Loucy (cell line): Measurements from ENCODE around the gene CCL11.

Source experiments
- H2AFZ ChIP-seq: fragments of 200-600 bp; sonication (generic); 2 replicates; pipeline ENCODE4 v1.6.0; 2016; ENCODE audit warnings: antibody characterized with exemption, mild to moderate bottlenecking, low read length, moderate library complexity
- H3F3A ChIP-seq: fragments of 200-600 bp; 2 replicates; pipeline ENCODE4 v1.6.0; 2016; ENCODE audit warnings: antibody characterized with exemption, low read depth, mild to moderate bottlenecking
- H3K27me3 ChIP-seq: fragments of 200-600 bp; sonication (generic); 2 replicates; pipeline ENCODE4 v1.6.1; 2014; ENCODE audit warnings: low read length, mild to moderate bottlenecking; ENCODE audit not compliant: insufficient read depth, poor library complexity, severe bottlenecking
- H3K36me3 ChIP-seq: fragments of 200-600 bp; sonication (generic); 2 replicates; pipeline ENCODE4 v1.6.1; 2016; ENCODE audit warnings: low read length; ENCODE audit not compliant: insufficient read depth
- H3K4me1 ChIP-seq: fragments of 200-600 bp; sonication (generic); 2 replicates; pipeline ENCODE4 v1.5.1; 2014; ENCODE audit warnings: low read length, mild to moderate bottlenecking; ENCODE audit not compliant: insufficient read depth, poor library complexity, severe bottlenecking
- H3K4me2 ChIP-seq: fragments of 200-600 bp; sonication (generic); 2 replicates; pipeline ENCODE4 v1.6.0; 2014; ENCODE audit warnings: antibody characterized with exemption, low read length, low read depth, mild to moderate bottlenecking; ENCODE audit not compliant: poor library complexity, severe bottlenecking
- H3K4me3 ChIP-seq: fragments of 200-600 bp; sonication (generic); 2 replicates; pipeline ENCODE4 v1.5.1; 2014; ENCODE audit warnings: low read length, mild to moderate bottlenecking, mixed read lengths; ENCODE audit not compliant: poor library complexity, severe bottlenecking
- H3K79me2 ChIP-seq: fragments of 200-600 bp; sonication (generic); 2 replicates; pipeline ENCODE4 v1.6.1; 2014; ENCODE audit warnings: low read length; ENCODE audit not compliant: insufficient read depth
- H3K9ac ChIP-seq: fragments of 200-600 bp; sonication (generic); 2 replicates; pipeline ENCODE4 v1.6.0; 2014; ENCODE audit warnings: mild to moderate bottlenecking, low read depth, low read length, moderate library complexity; ENCODE audit not compliant: poor library complexity, severe bottlenecking
- H3K9me2 ChIP-seq: fragments of 200-600 bp; sonication (generic); replicated peaks from 2 replicates; pipeline ENCODE4 v1.6.1; 2016; ENCODE audit warnings: low read depth, low read length, mixed read lengths
- H3K9me3 ChIP-seq: fragments of 200-600 bp; sonication (generic); 2 replicates; pipeline ENCODE4 v1.6.1; 2014; ENCODE audit warnings: mild to moderate bottlenecking, antibody characterized with exemption, low read length, low read depth; ENCODE audit not compliant: insufficient read depth
- H4K20me1 ChIP-seq: fragments of 200-600 bp; sonication (generic); 2 replicates; pipeline ENCODE4 v1.6.0; 2014; ENCODE audit warnings: antibody characterized with exemption, low read length, mild to moderate bottlenecking; ENCODE audit not compliant: insufficient read depth, poor library complexity, severe bottlenecking
- EZH2phosphoT487 ChIP-seq: fragments of 200-600 bp; IDR thresholded peaks from 2 replicates; pipeline ENCODE4 v1.6.1; 2018; ENCODE audit warnings: antibody characterized with exemption, mild to moderate bottlenecking, moderate library complexity, borderline replicate concordance
- TF ChIP-seq, protein P1 (sequence below): fragments of 200-600 bp; sonication (generic); conservative IDR thresholded peaks from 2 replicates; pipeline ENCODE4 v1.5.1; 2014; ENCODE audit warnings: mild to moderate bottlenecking, antibody characterized with exemption, low read length

CCL11 gene

DNA sequence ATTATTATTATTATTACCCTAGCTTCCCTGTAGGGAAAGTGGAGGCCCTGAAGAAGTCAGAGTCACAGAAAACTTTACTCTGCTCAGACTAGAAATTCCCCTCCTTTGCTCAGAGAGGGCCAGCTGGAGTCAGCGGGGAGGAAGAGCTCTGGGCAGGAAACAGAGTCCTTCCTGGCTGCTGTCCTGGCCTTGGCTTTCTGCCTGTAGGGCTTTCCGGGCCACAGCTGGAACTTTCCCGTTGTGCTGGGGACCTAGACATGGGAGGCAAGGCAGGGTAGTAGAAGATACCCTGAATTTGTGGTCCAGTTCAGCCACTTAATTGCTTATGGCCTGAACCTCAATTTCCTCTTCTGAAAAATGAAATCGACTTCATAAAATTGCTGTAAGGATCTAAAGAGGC, 44.5 kb upstream of the CCL11 start:
- no peak overlapping the region for H3K4me3 ChIP-seq
- no peak overlapping the region for H3K4me2 ChIP-seq
- TF ChIP-seq EZH2phosphoT487 = no peak
- TF ChIP-seq, protein P1, sequence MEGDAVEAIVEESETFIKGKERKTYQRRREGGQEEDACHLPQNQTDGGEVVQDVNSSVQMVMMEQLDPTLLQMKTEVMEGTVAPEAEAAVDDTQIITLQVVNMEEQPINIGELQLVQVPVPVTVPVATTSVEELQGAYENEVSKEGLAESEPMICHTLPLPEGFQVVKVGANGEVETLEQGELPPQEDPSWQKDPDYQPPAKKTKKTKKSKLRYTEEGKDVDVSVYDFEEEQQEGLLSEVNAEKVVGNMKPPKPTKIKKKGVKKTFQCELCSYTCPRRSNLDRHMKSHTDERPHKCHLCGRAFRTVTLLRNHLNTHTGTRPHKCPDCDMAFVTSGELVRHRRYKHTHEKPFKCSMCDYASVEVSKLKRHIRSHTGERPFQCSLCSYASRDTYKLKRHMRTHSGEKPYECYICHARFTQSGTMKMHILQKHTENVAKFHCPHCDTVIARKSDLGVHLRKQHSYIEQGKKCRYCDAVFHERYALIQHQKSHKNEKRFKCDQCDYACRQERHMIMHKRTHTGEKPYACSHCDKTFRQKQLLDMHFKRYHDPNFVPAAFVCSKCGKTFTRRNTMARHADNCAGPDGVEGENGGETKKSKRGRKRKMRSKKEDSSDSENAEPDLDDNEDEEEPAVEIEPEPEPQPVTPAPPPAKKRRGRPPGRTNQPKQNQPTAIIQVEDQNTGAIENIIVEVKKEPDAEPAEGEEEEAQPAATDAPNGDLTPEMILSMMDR = no peak
- no peaks in the 10 kb centered on the region for H3K27me3 ChIP-seq
- no peaks in the 10 kb centered on the region for H3K9me2 ChIP-seq
- H3K36me3 ChIP-seq = no peaks in the 10 kb centered on the region
- no peak overlapping the region for H2AFZ ChIP-seq
- no peaks in the 10 kb centered on the region for H3F3A ChIP-seq
- H4K20me1 ChIP-seq = no peaks in the 10 kb centered on the region
- H3K4me1 ChIP-seq = peaks cover 3% of the 10 kb centered on the region
- no peaks in the 10 kb centered on the region for H3K9me3 ChIP-seq
- H3K79me2 ChIP-seq = no peaks in the 10 kb centered on the region
- H3K9ac ChIP-seq = no peak overlapping the region

DNA sequence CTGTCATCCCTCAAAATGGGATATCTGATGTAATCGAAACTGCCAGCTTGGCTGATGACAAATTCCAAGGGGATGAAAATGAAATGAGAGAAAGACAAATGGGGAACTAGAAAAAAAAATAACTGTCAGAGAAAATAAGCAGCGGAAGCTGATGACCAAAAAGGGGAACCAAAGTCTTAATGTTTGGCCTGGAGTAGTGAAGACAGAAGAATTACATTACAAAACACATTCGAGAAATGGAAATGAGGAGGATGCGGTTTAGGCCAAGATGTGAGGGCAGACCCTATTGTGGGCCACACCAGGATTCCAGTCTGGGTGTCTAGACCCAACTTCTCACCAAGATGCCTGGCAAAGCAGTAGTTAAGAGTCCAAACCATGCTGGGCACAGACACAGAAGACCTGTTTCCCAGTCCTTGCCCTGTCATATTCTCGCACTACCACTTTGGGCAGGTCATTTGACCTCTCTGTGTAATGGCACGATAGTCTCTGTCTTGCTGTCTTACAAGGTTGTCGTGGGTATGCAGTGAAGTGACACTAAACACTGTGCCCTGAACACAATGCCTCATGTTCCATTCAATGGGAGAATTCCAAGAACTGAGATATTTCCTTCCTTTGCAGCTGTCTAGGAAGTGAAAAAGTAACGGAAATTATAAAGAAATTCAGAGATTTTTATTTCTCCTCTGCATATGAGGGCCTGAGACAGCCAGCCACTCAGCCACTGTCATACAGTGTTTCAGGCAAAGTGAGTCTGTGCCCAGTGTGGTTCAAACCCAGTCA, 42.8 kb upstream of the CCL11 start:
- H3K4me2 ChIP-seq = no peak overlapping the region
- H3F3A ChIP-seq = no peaks in the 10 kb centered on the region
- H3K9me3 ChIP-seq = no peaks in the 10 kb centered on the region
- no peaks in the 10 kb centered on the region for H3K79me2 ChIP-seq
- H3K27me3 ChIP-seq = no peaks in the 10 kb centered on the region
- peaks cover 3% of the 10 kb centered on the region for H3K4me1 ChIP-seq
- H3K9ac ChIP-seq = no peak overlapping the region
- no peak for TF ChIP-seq EZH2phosphoT487
- TF ChIP-seq, protein P1 = no peak
- no peaks in the 10 kb centered on the region for H4K20me1 ChIP-seq
- no peaks in the 10 kb centered on the region for H3K36me3 ChIP-seq
- H3K4me3 ChIP-seq = no peak overlapping the region
- no peak overlapping the region for H2AFZ ChIP-seq
- no peaks in the 10 kb centered on the region for H3K9me2 ChIP-seq

DNA sequence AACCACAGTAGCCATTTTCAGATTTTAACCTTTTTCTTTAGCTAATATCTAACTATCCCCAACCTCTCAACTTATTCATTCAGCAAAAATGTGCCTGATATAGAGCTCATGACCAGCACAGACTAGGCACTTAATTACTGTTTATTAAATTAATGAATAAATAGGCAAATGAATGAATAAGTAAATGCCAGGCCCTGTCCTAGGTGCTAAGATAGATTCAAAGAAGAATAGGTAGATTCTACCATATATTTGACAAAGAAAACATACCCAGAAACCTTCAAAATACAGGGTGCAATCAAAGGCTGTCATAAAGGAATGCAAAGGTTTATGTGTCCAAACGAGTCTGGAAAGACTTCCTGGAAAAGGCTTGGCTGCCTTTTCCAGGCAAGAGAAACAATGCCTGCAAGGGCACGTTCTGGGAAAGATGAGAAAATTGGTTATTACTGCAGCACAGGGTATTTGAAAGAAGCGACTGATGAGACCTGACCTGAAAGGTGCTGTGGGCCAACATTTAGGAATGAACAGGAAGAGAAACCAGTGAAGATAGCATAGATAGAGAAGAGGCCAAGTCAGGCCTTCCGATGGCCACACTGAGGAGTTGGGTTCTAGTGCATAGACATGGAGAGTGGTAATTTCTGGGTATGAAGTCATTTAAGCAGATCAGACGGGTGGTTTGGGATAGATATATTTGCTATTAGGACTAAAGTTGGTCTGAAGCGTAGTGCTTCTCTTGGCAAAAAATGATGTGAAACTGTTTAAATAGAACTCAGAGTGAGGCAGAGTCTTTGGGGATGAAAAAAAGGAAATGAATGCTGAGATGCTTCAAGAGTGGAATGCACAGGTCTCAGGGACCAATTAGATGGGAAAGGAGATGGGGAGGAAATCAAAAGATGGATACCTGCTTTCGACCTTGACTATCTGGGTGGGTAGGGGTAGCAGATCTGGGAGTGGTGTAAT, 41.9 kb upstream of the CCL11 start:
- H3K9ac ChIP-seq = no peak overlapping the region
- no peaks in the 10 kb centered on the region for H3K79me2 ChIP-seq
- H3K4me1 ChIP-seq = peaks cover 3% of the 10 kb centered on the region
- no peaks in the 10 kb centered on the region for H3K9me2 ChIP-seq
- no peak for TF ChIP-seq EZH2phosphoT487
- TF ChIP-seq, protein P1 = no peak
- no peaks in the 10 kb centered on the region for H3K36me3 ChIP-seq
- no peaks in the 10 kb centered on the region for H3K9me3 ChIP-seq
- no peaks in the 10 kb centered on the region for H3F3A ChIP-seq
- no peak overlapping the region for H2AFZ ChIP-seq
- no peaks in the 10 kb centered on the region for H3K27me3 ChIP-seq
- H4K20me1 ChIP-seq = no peaks in the 10 kb centered on the region
- no peak overlapping the region for H3K4me2 ChIP-seq
- H3K4me3 ChIP-seq = no peak overlapping the region
